Neuronal stem cell (in vitro differentiated cells): Measurements from ENCODE around the gene KRTAP4-2.
"Not testable (repeated sequence)": the region's sequence is repeated elsewhere in the genome, so short reads cannot be mapped to it uniquely, and the experiment has no call there.

Experiments used
- DNase-seq: peaks from one replicate; pipeline ENCODE4 v3.0.0-alpha.2; 2013; ENCODE audit warnings: low spot score
- H2AFZ ChIP-seq: one replicate; pipeline ENCODE4 v1.6.1; 2013; ENCODE audit warnings: mild to moderate bottlenecking, low read length, inconsistent platforms
- H2AK5ac ChIP-seq: 2 replicates; pipeline ENCODE4 v1.6.1; 2013; ENCODE audit warnings: low read depth, mild to moderate bottlenecking, inconsistent platforms, low read length, moderate library complexity, mixed read lengths
- H2BK120ac ChIP-seq: 2 replicates; pipeline ENCODE4 v1.6.1; 2013; ENCODE audit warnings: low read depth, mild to moderate bottlenecking, inconsistent platforms, low read length, moderate library complexity, mixed read lengths
- H2BK12ac ChIP-seq: one replicate; pipeline ENCODE4 v1.6.1; 2013; ENCODE audit warnings: low read length, inconsistent platforms
- H2BK15ac ChIP-seq: 2 replicates; pipeline ENCODE4 v1.6.1; 2013; ENCODE audit warnings: mild to moderate bottlenecking, low read length, inconsistent platforms, mixed read lengths
- H2BK5ac ChIP-seq: one replicate; pipeline ENCODE4 v1.6.1; 2013; ENCODE audit warnings: inconsistent platforms, mild to moderate bottlenecking, low read length, moderate library complexity
- H3K14ac ChIP-seq: one replicate; pipeline ENCODE4 v1.6.1; 2013; ENCODE audit warnings: low read length, inconsistent platforms
- H3K18ac ChIP-seq: 2 replicates; pipeline ENCODE4 v1.6.1; 2013; ENCODE audit warnings: low read length, inconsistent platforms
- H3K23ac ChIP-seq: 2 replicates; pipeline ENCODE4 v1.6.1; 2013; ENCODE audit warnings: low read depth, mild to moderate bottlenecking, mixed read lengths, low read length, inconsistent platforms; ENCODE audit not compliant: poor library complexity
- H3K27ac ChIP-seq: replicated peaks from 3 replicates; pipeline ENCODE4 v1.5.1; 2013; ENCODE audit warnings: low read length, inconsistent platforms
- H3K27me3 ChIP-seq, 3 experiments: 2 replicates each; pipeline ENCODE4 v1.6.1; 2013; ENCODE audit warnings: low read length in 3 of 3, mild to moderate bottlenecking in 2 of 3, inconsistent platforms in 1 of 3, low read depth in 1 of 3, mixed read lengths in 1 of 3, moderate library complexity in 1 of 3; ENCODE audit not compliant: control insufficient read depth in 3 of 3, insufficient read depth in 3 of 3
- H3K36me3 ChIP-seq, 2 donors: replicated peaks in 1 of 2; 2 replicates each; pipeline ENCODE4 v1.6.1; 2013; ENCODE audit warnings: low read length in 2 of 2; ENCODE audit not compliant: control insufficient read depth in 2 of 2, insufficient read depth in 2 of 2
- H3K4ac ChIP-seq: 2 replicates; pipeline ENCODE4 v1.6.1; 2013; ENCODE audit warnings: inconsistent platforms, mild to moderate bottlenecking, low read length, moderate library complexity
- H3K4me1 ChIP-seq, 2 donors: 1 replicate in 1 of 2; 2 replicates in 1 of 2; pipeline ENCODE4 v1.6.1; 2013; ENCODE audit warnings: low read length in 2 of 2, low read depth in 1 of 2; ENCODE audit not compliant: control insufficient read depth in 2 of 2, insufficient read depth in 1 of 2
- H3K4me2 ChIP-seq: one replicate; pipeline ENCODE4 v1.6.1; 2013; ENCODE audit warnings: mild to moderate bottlenecking, low read length, inconsistent platforms; ENCODE audit not compliant: insufficient read depth, poor library complexity, severe bottlenecking
- H3K4me3 ChIP-seq, 2 donors: 2 replicates each; pipeline ENCODE4 v1.5.1; 2013; ENCODE audit warnings: low read length in 2 of 2, mild to moderate bottlenecking in 2 of 2, inconsistent platforms in 1 of 2, moderate library complexity in 1 of 2
- H3K79me1 ChIP-seq: one replicate; pipeline ENCODE4 v1.6.1; 2013; ENCODE audit warnings: low read depth, mild to moderate bottlenecking, inconsistent platforms, low read length, moderate library complexity
- H3K9ac ChIP-seq: one replicate; pipeline ENCODE4 v1.6.1; 2013; ENCODE audit warnings: mild to moderate bottlenecking, low read depth, low read length, inconsistent platforms; ENCODE audit not compliant: poor library complexity
- H3K9me3 ChIP-seq, 2 donors: replicated peaks in 1 of 2; 2 replicates each; pipeline versions ENCODE3 to v1.6.1; 2013; ENCODE audit warnings: low read length in 2 of 2, mild to moderate bottlenecking in 2 of 2, inconsistent platforms in 1 of 2, low read depth in 1 of 2, mixed read lengths in 1 of 2, moderate library complexity in 1 of 2; ENCODE audit not compliant: control insufficient read depth in 2 of 2, insufficient read depth in 1 of 2
- H4K8ac ChIP-seq: one replicate; pipeline ENCODE4 v1.6.1; 2013; ENCODE audit warnings: low read depth, mild to moderate bottlenecking, inconsistent platforms, low read length, moderate library complexity
- H4K91ac ChIP-seq: one replicate; pipeline ENCODE4 v1.6.1; 2013; ENCODE audit warnings: low read length, low read depth, mild to moderate bottlenecking, inconsistent platforms; ENCODE audit not compliant: poor library complexity
- WGBS, 2 donors: extraction: QIAGEN DNeasy Blood & Tissue Kit; methylation state at CpG; one replicate each; pipeline ENCODE4 v1.1.7; 2013; ENCODE audit warnings: missing lambda C conversion rate in 2 of 2, mixed read lengths in 1 of 2; ENCODE audit not compliant: insufficient read length in 2 of 2, insufficient replicate concordance in 1 of 2; ENCODE audit errors: extremely low coverage in 2 of 2; 5-methylcytosine and 5-hydroxymethylcytosine counted together

The KRTAP4-2 gene

DNA sequence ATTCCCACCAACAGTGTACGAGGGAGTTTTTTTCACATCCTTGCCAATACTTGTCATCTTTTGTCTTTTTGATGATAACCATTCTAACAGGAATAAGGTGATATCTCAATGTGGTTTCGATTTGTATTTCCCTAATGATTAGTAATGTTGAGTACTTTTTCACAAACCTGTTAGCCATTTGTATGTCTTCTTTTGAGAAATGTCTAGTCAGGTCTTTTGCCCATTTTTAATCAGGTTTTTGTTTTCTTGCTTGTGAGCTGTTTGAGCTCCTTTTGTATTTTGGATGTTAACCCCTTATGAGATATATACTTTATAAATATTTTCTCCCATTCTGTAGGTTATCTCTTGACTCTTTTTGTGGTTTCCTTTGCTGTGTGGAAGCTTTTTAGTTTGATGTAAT is 26.5 kb downstream of the KRTAP4-2 start:
- no peak for DNase-seq
- Histone ChIP-seq H3K4me1 (no peaks in the 10 kb centered on the region), H3K4me3 (no peak overlapping the region), H3K79me1 (no peaks in the 10 kb centered on the region), H3K14ac (no peak overlapping the region), H2BK12ac (no peak overlapping the region), H3K18ac (no peak overlapping the region), H3K9me3 (no peaks in the 10 kb centered on the region), H3K9ac (no peak overlapping the region), H2BK120ac (no peak overlapping the region), H3K23ac (no peak overlapping the region), H3K36me3 (no peaks in the 10 kb centered on the region), H4K8ac (no peak overlapping the region), H3K27ac (no peak overlapping the region), H3K27me3 (no peaks in the 10 kb centered on the region), H2AK5ac (no peak overlapping the region), H2AFZ (no peak overlapping the region), H2BK5ac (no peak overlapping the region), H4K91ac (no peak overlapping the region), H3K4me2 (no peak overlapping the region), H3K4ac (no peak overlapping the region), H2BK15ac (no peak overlapping the region)
- WGBS, 2 donors: no CpG with 5 or more reads among the region's 2 CpGs

DNA sequence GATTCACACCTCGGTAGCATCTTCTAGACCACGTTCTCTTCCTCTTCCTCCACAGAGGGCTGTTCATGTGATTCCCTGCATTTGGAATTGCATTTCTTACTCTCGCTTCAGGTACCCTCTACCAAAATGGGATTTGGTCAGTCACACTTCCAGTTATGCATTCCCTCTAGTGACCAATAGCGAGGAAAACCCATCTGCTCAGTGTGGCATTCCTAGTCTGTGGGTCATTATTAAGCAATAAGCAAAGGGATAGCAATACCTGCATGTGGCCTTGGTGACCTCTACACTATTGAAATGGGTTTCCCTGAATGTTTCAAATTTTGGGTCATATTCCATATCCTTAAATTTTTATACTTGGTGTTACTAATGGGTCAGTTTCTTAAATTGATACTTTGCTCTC is 28.0 kb downstream of the KRTAP4-2 start:
- no peaks in the 10 kb centered on the region for H3K9me3 ChIP-seq
- no peak overlapping the region for H2BK5ac ChIP-seq
- H3K4me3 ChIP-seq: no peak overlapping the region
- no peak overlapping the region for H3K23ac ChIP-seq
- no peak overlapping the region for H2BK12ac ChIP-seq
- H3K79me1 ChIP-seq: no peaks in the 10 kb centered on the region
- no peaks in the 10 kb centered on the region for H3K27me3 ChIP-seq
- H2AFZ ChIP-seq: no peak overlapping the region
- H3K4me1 ChIP-seq: no peaks in the 10 kb centered on the region
- no peak overlapping the region for H3K4me2 ChIP-seq
- no peak for DNase-seq
- H3K9ac ChIP-seq: no peak overlapping the region
- H2BK15ac ChIP-seq: no peak overlapping the region
- H2BK120ac ChIP-seq: no peak overlapping the region
- H4K8ac ChIP-seq: no peak overlapping the region
- H4K91ac ChIP-seq: no peak overlapping the region
- H3K27ac ChIP-seq: no peak overlapping the region
- no peak overlapping the region for H2AK5ac ChIP-seq
- no peaks in the 10 kb centered on the region for H3K36me3 ChIP-seq
- no CpG with 5 or more reads among the region's 4 CpGs for WGBS, 2 donors
- H3K4ac ChIP-seq: no peak overlapping the region
- no peak overlapping the region for H3K18ac ChIP-seq
- no peak overlapping the region for H3K14ac ChIP-seq

DNA sequence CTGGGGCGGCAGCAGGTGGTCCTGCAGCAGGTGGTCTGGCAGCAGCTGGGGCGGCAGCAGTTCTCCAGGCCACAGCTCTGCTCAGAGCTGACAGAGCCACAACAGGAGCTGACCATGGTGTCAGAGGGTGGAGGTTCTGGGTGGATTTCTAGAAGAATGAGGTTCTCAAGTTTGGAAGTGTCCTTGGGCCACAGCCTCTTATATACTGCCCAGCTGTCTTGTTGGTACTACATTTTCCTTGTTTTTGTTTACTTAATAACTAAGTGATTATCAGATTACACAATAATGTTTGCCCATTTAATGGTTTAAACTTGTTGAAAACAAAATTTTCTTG is 28.4 kb downstream of the KRTAP4-2 start, which contains the start of gene KRTAP4-5:
KRTAP4-5 (minus strand) TSS at position 174 of the 334 bp plus-strand sequence; CDS start at position 116, 58 bp downstream.
- peak within 1 kb of the TSS; percentile 38 for H3K18ac ChIP-seq
- H3K27me3 ChIP-seq: no peaks in the 10 kb centered on the region
- no CpG with 5 or more reads among the region's 2 CpGs for WGBS, 2 donors
- H3K4ac ChIP-seq: no peak within 1 kb of the TSS
- no peaks in the 10 kb centered on the region for H3K79me1 ChIP-seq
- H3K9ac ChIP-seq: no peak within 1 kb of the TSS
- no peaks in the 10 kb centered on the region for H3K4me1 ChIP-seq
- peak within 1 kb of the TSS; percentile 21 for H3K14ac ChIP-seq
- H3K27ac ChIP-seq: no peak within 1 kb of the TSS
- no peak within 1 kb of the TSS for H2BK120ac ChIP-seq
- H3K4me2 ChIP-seq: no peak within 1 kb of the TSS
- H2BK12ac ChIP-seq: no peak within 1 kb of the TSS
- no peaks in the 10 kb centered on the region for H3K36me3 ChIP-seq
- no peak for DNase-seq
- no peak within 1 kb of the TSS for H3K4me3 ChIP-seq
- H2AFZ ChIP-seq: no peak within 1 kb of the TSS
- no peak within 1 kb of the TSS for H3K23ac ChIP-seq
- no peak within 1 kb of the TSS for H2BK15ac ChIP-seq
- H4K91ac ChIP-seq: peak within 1 kb of the TSS; percentile 30
- H2BK5ac ChIP-seq: no peak within 1 kb of the TSS
- H4K8ac ChIP-seq: peak within 1 kb of the TSS; percentile 17
- H2AK5ac ChIP-seq: no peak within 1 kb of the TSS
- H3K9me3 ChIP-seq: no peaks in the 10 kb centered on the region

GRCh38 chr17:41148971-41149651 is 28.9 kb downstream of the KRTAP4-2 start:
- not testable (repeated sequence) for H2BK12ac ChIP-seq, H3K9me3 ChIP-seq, H3K4me3 ChIP-seq, H3K4ac ChIP-seq, H3K4me2 ChIP-seq, H3K79me1 ChIP-seq, H2BK5ac ChIP-seq, H2AK5ac ChIP-seq, H3K23ac ChIP-seq, H3K27ac ChIP-seq, H2BK120ac ChIP-seq, H2BK15ac ChIP-seq, H3K9ac ChIP-seq, H2AFZ ChIP-seq, DNase-seq, H3K27me3 ChIP-seq, H3K36me3 ChIP-seq, H3K4me1 ChIP-seq
- peak overlapping the region; percentile 38 for H3K18ac ChIP-seq
- WGBS, 2 donors: no CpG with 5 or more reads among the region's 10 CpGs
- H3K14ac ChIP-seq: peak overlapping the region; percentile 21
- peak overlapping the region; percentile 17 for H4K8ac ChIP-seq
- H4K91ac ChIP-seq: peak overlapping the region; percentile 30
